ENCODE data around the gene ABLIM3. TPM values are rescaled to one million over a fixed set of nuclear protein-coding genes. Genes with fewer than 3 reads are reported as not detected.

The ABLIM3 gene
- total RNA-seq, 2 experiments from 2014 or later = not detected

- H3K79me2 ChIP-seq (ENCODE audit: insufficient read depth, low read depth, low read length) = no peaks in the 10 kb centered on the region
- no peaks in the 10 kb centered on the region for H4K20me1 ChIP-seq (ENCODE audit: insufficient read depth, low read length)
- H3K4me3 ChIP-seq (ENCODE audit: low read depth, low read length, poor library complexity, severe bottlenecking) = no peak overlapping the region
- no peak overlapping the region for H3K4me2 ChIP-seq (ENCODE audit: low read length)
- ChIA-PET CTCF (ENCODE audit: unreplicated experiment) (no interaction called here), POLR2A (no interaction called here)
- no peak overlapping the region for H2AFZ ChIP-seq (ENCODE audit: low read length)
- H3K9me2 ChIP-seq (ENCODE audit: insufficient read depth, low read length) = no peaks in the 10 kb centered on the region
- no peak overlapping the region for H3K27ac ChIP-seq (ENCODE audit: low read depth, low read length, poor library complexity, severe bottlenecking)
- H3K9me3 ChIP-seq (ENCODE audit: low read length) = no peaks in the 10 kb centered on the region
- intact Hi-C loops (cut with micrococcal nuclease; ENCODE audit: unreplicated experiment) = loop anchor here (5.0 kb wide), 1 partner anchor 528 kb away; no protein-coding TSS in a partner anchor
- no peak for DNase-seq (ENCODE audit: low spot score)
- TF ChIP-seq EZH2phosphoT487 (IDR thresholded peaks at IDR 0.05; ENCODE audit: borderline replicate concordance, low read depth, low read length) = no peak
- TF ChIP-seq CTCF (conservative IDR thresholded peaks at IDR 0.05; ENCODE audit: low read length) = no peak
- no TSS peak for BruUV-seq (replicated peaks)
- no peaks in the 10 kb centered on the region for H3K4me1 ChIP-seq (ENCODE audit: insufficient read depth, low read length, poor library complexity, severe bottlenecking)
- H3K36me3 ChIP-seq (ENCODE audit: insufficient read depth, low read length) = no peaks in the 10 kb centered on the region
Measured at GRCh38 chr5:149260761-149261160, 119.5 kb downstream of the ABLIM3 start.

GRCh38 chr5:149261246-149261645 is 120.0 kb downstream of the ABLIM3 start:
- no peak for DNase-seq (ENCODE audit: low spot score)
- H3K36me3 ChIP-seq (ENCODE audit: insufficient read depth, low read length) = no peaks in the 10 kb centered on the region
- CTCF ChIA-PET (ENCODE audit: unreplicated experiment) = no interaction called here
- no TSS peak for BruUV-seq (replicated peaks)
- no peaks in the 10 kb centered on the region for H3K79me2 ChIP-seq (ENCODE audit: insufficient read depth, low read depth, low read length)
- no peak overlapping the region for H3K4me3 ChIP-seq (ENCODE audit: low read depth, low read length, poor library complexity, severe bottlenecking)
- intact Hi-C loops (cut with micrococcal nuclease; ENCODE audit: unreplicated experiment) = loop anchor here (5.0 kb wide), 1 partner anchor 529 kb away; no protein-coding TSS in a partner anchor
- H3K9me3 ChIP-seq (ENCODE audit: low read length) = no peaks in the 10 kb centered on the region
- no peaks in the 10 kb centered on the region for H4K20me1 ChIP-seq (ENCODE audit: insufficient read depth, low read length)
- H3K27ac ChIP-seq (ENCODE audit: low read depth, low read length, poor library complexity, severe bottlenecking) = no peak overlapping the region
- no peak overlapping the region for H3K4me2 ChIP-seq (ENCODE audit: low read length)
- TF ChIP-seq CTCF (conservative IDR thresholded peaks at IDR 0.05; ENCODE audit: low read length) (no peak), EZH2phosphoT487 (IDR thresholded peaks at IDR 0.05; ENCODE audit: borderline replicate concordance, low read depth, low read length) (no peak)
- H2AFZ ChIP-seq (ENCODE audit: low read length) = no peak overlapping the region
- H3K9me2 ChIP-seq (ENCODE audit: insufficient read depth, low read length) = no peaks in the 10 kb centered on the region
- no peaks in the 10 kb centered on the region for H3K4me1 ChIP-seq (ENCODE audit: insufficient read depth, low read length, poor library complexity, severe bottlenecking)
- POLR2A ChIA-PET = no interaction called here

GRCh38 chr5:149262315-149262714 is 121.0 kb downstream of the ABLIM3 start:
- H3K36me3 ChIP-seq (ENCODE audit: insufficient read depth, low read length) = no peaks in the 10 kb centered on the region
- no peak overlapping the region for H3K27ac ChIP-seq (ENCODE audit: low read depth, low read length, poor library complexity, severe bottlenecking)
- H3K79me2 ChIP-seq (ENCODE audit: insufficient read depth, low read depth, low read length) = no peaks in the 10 kb centered on the region
- H2AFZ ChIP-seq (ENCODE audit: low read length) = no peak overlapping the region
- no peaks in the 10 kb centered on the region for H3K9me2 ChIP-seq (ENCODE audit: insufficient read depth, low read length)
- no peaks in the 10 kb centered on the region for H3K9me3 ChIP-seq (ENCODE audit: low read length)
- DNase-seq (ENCODE audit: low spot score) = no peak
- no peak overlapping the region for H3K4me2 ChIP-seq (ENCODE audit: low read length)
- intact Hi-C loops (cut with micrococcal nuclease; ENCODE audit: unreplicated experiment) = loop anchor here (5.0 kb wide), 1 partner anchor 530 kb away; no protein-coding TSS in a partner anchor
- no TSS peak for BruUV-seq (replicated peaks)
- no peaks in the 10 kb centered on the region for H4K20me1 ChIP-seq (ENCODE audit: insufficient read depth, low read length)
- H3K4me1 ChIP-seq (ENCODE audit: insufficient read depth, low read length, poor library complexity, severe bottlenecking) = no peaks in the 10 kb centered on the region
- ChIA-PET CTCF (ENCODE audit: unreplicated experiment) (no interaction called here), POLR2A (no interaction called here)
- no peak overlapping the region for H3K4me3 ChIP-seq (ENCODE audit: low read depth, low read length, poor library complexity, severe bottlenecking)
- TF ChIP-seq EZH2phosphoT487 (IDR thresholded peaks at IDR 0.05; ENCODE audit: borderline replicate concordance, low read depth, low read length) (no peak), CTCF (conservative IDR thresholded peaks at IDR 0.05; ENCODE audit: low read length) (no peak)

Data from OCI-LY7 (cell line).